CD14-positive monocyte (primary cell): ENCODE results near the gene BSN. TPM values are rescaled to one million over a fixed set of nuclear protein-coding genes. Genes with fewer than 3 reads are reported as not detected.

Experiments
- DNase-seq, 3 donors: peaks; one replicate each; pipeline ENCODE4 v3.0.0-alpha.2; 2011 to 2022
- H2AFZ ChIP-seq: 2 replicates; pipeline ENCODE4 v1.6.0; 2012; ENCODE audit warnings: mild to moderate bottlenecking, low read depth, low read length, inconsistent platforms; ENCODE audit not compliant: insufficient read depth, poor library complexity, severe bottlenecking
- H3K27ac ChIP-seq, 2 donors: 1 replicate in 1 of 2; 2 replicates in 1 of 2; pipeline ENCODE4 v1.5.1; 2012 to 2013; ENCODE audit warnings: low read length in 2 of 2, control low read depth in 1 of 2, inconsistent platforms in 1 of 2, low read depth in 1 of 2, mild to moderate bottlenecking in 1 of 2
- H3K27me3 ChIP-seq, 2 donors: one replicate each; pipeline versions ENCODE4 v1.6.0 to v1.6.1; 2011 to 2013; ENCODE audit warnings: low read length in 2 of 2; ENCODE audit not compliant: control insufficient read depth in 2 of 2, insufficient read depth in 2 of 2
- H3K36me3 ChIP-seq, 2 donors: replicated peaks in 1 of 2; 1 replicate in 1 of 2; 2 replicates in 1 of 2; pipeline versions ENCODE4 v1.5.1 to v1.6.1; 2012 to 2013; ENCODE audit warnings: low read length in 2 of 2, control low read depth in 1 of 2, inconsistent platforms in 1 of 2, mild to moderate bottlenecking in 1 of 2; ENCODE audit not compliant: insufficient read depth in 2 of 2, control insufficient read depth in 1 of 2
- H3K4me1 ChIP-seq, 2 donors: 1 replicate in 1 of 2; 2 replicates in 1 of 2; pipeline versions ENCODE4 v1.5.1 to v1.6.1; 2012 to 2013; ENCODE audit warnings: low read length in 2 of 2, control low read depth in 1 of 2, inconsistent platforms in 1 of 2, mild to moderate bottlenecking in 1 of 2, moderate library complexity in 1 of 2; ENCODE audit not compliant: insufficient read depth in 2 of 2, control insufficient read depth in 1 of 2
- H3K4me2 ChIP-seq: replicated peaks from 2 replicates; pipeline ENCODE3; 2012; ENCODE audit warnings: low read length, moderate library complexity, mild to moderate bottlenecking; ENCODE audit not compliant: poor library complexity, severe bottlenecking; ENCODE audit errors: extremely low read depth
- H3K4me3 ChIP-seq, 3 experiments: fragments of 200-600 bp in 1 of 3; sonication (generic) in 1 of 3; replicated peaks in 1 of 3; 1 replicate in 2 of 3; 2 replicates in 1 of 3; pipeline ENCODE4 v1.5.1; 2011 to 2013; ENCODE audit warnings: low read length in 3 of 3, mild to moderate bottlenecking in 3 of 3, control low read depth in 2 of 3, low read depth in 2 of 3, inconsistent platforms in 1 of 3, moderate library complexity in 1 of 3
- H3K79me2 ChIP-seq: 2 replicates; pipeline ENCODE4 v1.6.0; 2012; ENCODE audit warnings: mild to moderate bottlenecking, control low read depth, inconsistent platforms, low read length, moderate library complexity; ENCODE audit not compliant: insufficient read depth
- H3K9ac ChIP-seq: 2 replicates; pipeline ENCODE4 v1.6.0; 2017; ENCODE audit warnings: low read length, mild to moderate bottlenecking; ENCODE audit not compliant: insufficient read depth, poor library complexity, severe bottlenecking
- H3K9me3 ChIP-seq, 2 donors: replicated peaks in 1 of 2; 1 replicate in 1 of 2; 2 replicates in 1 of 2; pipeline versions ENCODE4 v1.5.1 to v1.6.1; 2012 to 2013; ENCODE audit warnings: low read length in 2 of 2, control low read depth in 1 of 2; ENCODE audit not compliant: control insufficient read depth in 1 of 2, insufficient read depth in 1 of 2
- H4K20me1 ChIP-seq: 2 replicates; pipeline ENCODE4 v1.6.0; 2012; ENCODE audit warnings: mild to moderate bottlenecking, low read length, control low read depth, moderate library complexity; ENCODE audit not compliant: insufficient read depth
- H3K27ac Mint-ChIP-seq, 7 donors: one replicate each; pipeline ENCODE4 v1.8.0; 2020; ENCODE audit warnings: mild to moderate bottlenecking in 7 of 7, mixed read lengths in 7 of 7, moderate library complexity in 6 of 7, inconsistent platforms in 2 of 7
- H3K27me3 Mint-ChIP-seq, 3 donors: one replicate each; pipeline ENCODE4 v1.8.0; 2021 to 2022; ENCODE audit warnings: low read depth in 3 of 3, mild to moderate bottlenecking in 3 of 3, mixed read lengths in 3 of 3, moderate library complexity in 3 of 3, inconsistent platforms in 1 of 3
- H3K36me3 Mint-ChIP-seq, 2 donors: one replicate each; pipeline ENCODE4 v1.8.0; 2020; ENCODE audit warnings: mixed read lengths in 2 of 2, inconsistent platforms in 1 of 2, mild to moderate bottlenecking in 1 of 2
- H3K4me1 Mint-ChIP-seq: one replicate; pipeline ENCODE4 v1.8.0; 2020; ENCODE audit warnings: mild to moderate bottlenecking, mixed read lengths
- H3K4me3 Mint-ChIP-seq, 2 donors: one replicate each; pipeline ENCODE4 v1.8.0; 2020; ENCODE audit warnings: mild to moderate bottlenecking in 2 of 2, mixed read lengths in 2 of 2, moderate library complexity in 1 of 2
- H3K9me3 Mint-ChIP-seq, 7 donors: one replicate each; pipeline ENCODE4 v1.8.0; 2020 to 2022; ENCODE audit warnings: mixed read lengths in 7 of 7, mild to moderate bottlenecking in 6 of 7, moderate library complexity in 6 of 7, inconsistent platforms in 2 of 7
- WGBS: methylation state at CpG from one replicate; pipeline ENCODE4 v1.1.5; 2013; ENCODE audit warnings: missing lambda C conversion rate; ENCODE audit not compliant: insufficient coverage; 5-methylcytosine and 5-hydroxymethylcytosine counted together
- intact Hi-C, 2 donors: fragments of 100-400 bp; cut with micrococcal nuclease; formaldehyde crosslinking; loops; one replicate each; pipeline versions ENCODE4 v1.15.0 to v1.15.1; 2023
- polyA plus RNA-seq, 3 donors: library from polyadenylated mRNA; depleted of rRNA in 1 of 3; unstranded in 2 of 3; stranded (reverse) in 1 of 3; fragments of 300-500 nt in 2 of 3; fragments of >200 nt in 1 of 3; fragmentation: Illumina TruSeq in 2 of 3; gene quantifications; 1 replicate in 2 of 3; 2 replicates in 1 of 3; pipeline ENCODE4 v1.2.3, GENCODE V29; 2012 to 2021
- TF ChIP-seq, protein P1 (sequence below): fragments of 200-600 bp; IDR thresholded peaks from one replicate; pipeline ENCODE4 v1.8.0; 2022; ENCODE audit warnings: antibody characterized with exemption, mild to moderate bottlenecking

BSN gene
- polyA plus RNA-seq, 3 donors = not detected

DNA sequence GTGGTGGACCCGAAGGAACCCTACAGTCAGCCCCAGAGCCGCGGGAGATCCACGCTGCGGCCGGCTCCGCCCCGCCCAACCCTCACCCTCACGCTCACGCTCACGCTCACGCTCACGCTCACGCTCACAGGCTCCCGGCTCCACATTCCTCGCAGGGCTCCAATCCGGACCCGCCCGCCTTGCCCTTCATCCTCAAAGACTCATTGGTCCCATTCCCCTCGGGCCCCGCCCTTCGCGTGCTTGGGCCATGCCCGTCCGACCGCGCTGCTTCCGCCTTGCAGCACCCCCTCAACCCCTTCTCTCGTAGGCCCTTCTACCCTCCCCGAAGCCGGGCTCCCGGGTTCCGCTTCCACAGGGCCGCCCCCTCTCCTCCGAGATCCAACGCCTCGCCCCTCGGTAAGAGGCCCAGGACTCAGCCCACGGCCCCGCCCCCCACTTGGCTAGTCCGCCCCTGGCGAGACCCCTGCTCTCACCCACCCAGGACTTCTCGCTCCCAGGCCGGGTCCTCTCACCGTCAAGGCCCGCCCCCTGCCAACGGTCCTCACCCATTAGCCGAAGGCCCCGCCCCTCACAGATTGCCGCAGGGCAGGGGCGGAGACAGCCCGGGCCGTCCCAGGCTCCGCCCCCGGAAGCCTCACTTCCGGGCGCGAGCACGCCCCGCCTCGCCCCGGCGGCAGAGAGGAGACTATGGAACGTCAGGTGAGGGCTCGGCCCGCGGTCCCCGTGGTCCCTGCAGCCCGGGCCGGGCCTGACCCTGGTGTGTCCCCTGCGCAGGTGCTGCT, 119.6 kb downstream of the BSN start, which contains the start of gene APEH:
TSS of gene APEH (plus strand) at position 637 of the 782 bp plus-strand sequence. CDS start at position 688, 51 bp downstream.
- H2AFZ ChIP-seq = peak within 1 kb of the TSS; percentile 80
- peaks cover 0 to 10% (median 3%) of the 10 kb centered on the region in 7 donors for H3K9me3 Mint-ChIP-seq
- peak within 1 kb of the TSS; percentile 84 to 91 for H3K4me3 Mint-ChIP-seq
- WGBS = under 1% methylated on average over 70 of the region's 71 CpGs
- H3K36me3 Mint-ChIP-seq = peaks cover 31 to 35% of the 10 kb centered on the region in 2 donors
- H3K4me1 Mint-ChIP-seq = peaks cover 28% of the 10 kb centered on the region
- peak within 1 kb of the TSS; percentile 96 to 97 for H3K27ac ChIP-seq
- peaks cover 34% of the 10 kb centered on the region in 2 donors for H3K36me3 ChIP-seq
- H3K27me3 ChIP-seq = no peaks in the 10 kb centered on the region
- peaks cover 4 to 10% (median 6%) of the 10 kb centered on the region in 3 donors for H3K27me3 Mint-ChIP-seq
- intact Hi-C loops = loop anchor here (1.0 to 10.0 kb wide), 4 partner anchors 51 to 202 kb away; partner anchors contain the start of genes GMPPB (in 2 of the 2) and DAG1 (in 1 of the 2)
- peaks cover 0 to 6% of the 10 kb centered on the region in 2 donors for H3K9me3 ChIP-seq
- peak within 1 kb of the TSS; percentile 93 to 99 (median 98) for H3K27ac Mint-ChIP-seq
- peaks cover 17 to 21% of the 10 kb centered on the region in 2 donors for H3K4me1 ChIP-seq
- H4K20me1 ChIP-seq = peaks cover 26% of the 10 kb centered on the region
- peak within 1 kb of the TSS; percentile 63 to 82 (median 74) for H3K4me3 ChIP-seq
- TF ChIP-seq, protein P1, sequence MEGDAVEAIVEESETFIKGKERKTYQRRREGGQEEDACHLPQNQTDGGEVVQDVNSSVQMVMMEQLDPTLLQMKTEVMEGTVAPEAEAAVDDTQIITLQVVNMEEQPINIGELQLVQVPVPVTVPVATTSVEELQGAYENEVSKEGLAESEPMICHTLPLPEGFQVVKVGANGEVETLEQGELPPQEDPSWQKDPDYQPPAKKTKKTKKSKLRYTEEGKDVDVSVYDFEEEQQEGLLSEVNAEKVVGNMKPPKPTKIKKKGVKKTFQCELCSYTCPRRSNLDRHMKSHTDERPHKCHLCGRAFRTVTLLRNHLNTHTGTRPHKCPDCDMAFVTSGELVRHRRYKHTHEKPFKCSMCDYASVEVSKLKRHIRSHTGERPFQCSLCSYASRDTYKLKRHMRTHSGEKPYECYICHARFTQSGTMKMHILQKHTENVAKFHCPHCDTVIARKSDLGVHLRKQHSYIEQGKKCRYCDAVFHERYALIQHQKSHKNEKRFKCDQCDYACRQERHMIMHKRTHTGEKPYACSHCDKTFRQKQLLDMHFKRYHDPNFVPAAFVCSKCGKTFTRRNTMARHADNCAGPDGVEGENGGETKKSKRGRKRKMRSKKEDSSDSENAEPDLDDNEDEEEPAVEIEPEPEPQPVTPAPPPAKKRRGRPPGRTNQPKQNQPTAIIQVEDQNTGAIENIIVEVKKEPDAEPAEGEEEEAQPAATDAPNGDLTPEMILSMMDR = no peak
- peak within 1 kb of the TSS; percentile 81 for H3K4me2 ChIP-seq
- H3K9ac ChIP-seq = peak within 1 kb of the TSS; percentile 92
- DNase-seq = peak; percentile 98 to 99 (median 99)
- peaks cover 13% of the 10 kb centered on the region for H3K79me2 ChIP-seq

DNA sequence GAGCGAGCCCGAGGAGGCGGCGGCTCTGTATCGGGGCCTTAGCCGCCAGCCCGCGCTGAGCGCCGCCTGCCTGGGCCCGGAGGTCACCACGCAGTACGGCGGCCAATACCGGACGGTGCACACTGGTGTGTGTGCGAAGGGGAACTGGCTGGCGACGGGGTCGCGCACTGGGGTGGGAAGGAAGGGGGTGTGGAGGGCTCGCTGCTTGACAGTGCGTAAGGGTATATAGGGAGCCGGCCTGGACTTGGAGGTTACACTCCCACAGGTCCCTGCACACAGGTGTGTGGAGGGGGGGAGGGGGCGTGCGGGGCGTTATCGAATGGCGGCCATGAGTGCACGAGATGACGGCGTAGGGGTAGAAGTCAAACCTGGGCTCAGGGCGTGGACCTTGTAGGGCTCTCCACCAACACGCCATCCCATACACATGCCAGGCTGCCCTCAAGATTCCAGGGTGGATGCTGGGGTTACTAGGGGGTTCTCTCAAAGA, 120.3 kb downstream of the BSN start:
- Mint-ChIP-seq H3K27me3 (peaks cover 1 to 7% (median 6%) of the 10 kb centered on the region in 3 donors), H3K4me3 (peak overlapping the region; percentile 84 to 85), H3K9me3 (peaks cover 0 to 10% (median 3%) of the 10 kb centered on the region in 7 donors), H3K4me1 (peaks cover 28% of the 10 kb centered on the region), H3K27ac (peak overlapping the region in 5 of 7 donors; percentile 43 to 99 (median 97)), H3K36me3 (peaks cover 34 to 41% of the 10 kb centered on the region in 2 donors)
- Histone ChIP-seq H3K27ac (peak overlapping the region; percentile 9 to 97), H3K79me2 (peaks cover 13% of the 10 kb centered on the region), H3K27me3 (no peaks in the 10 kb centered on the region), H3K4me3 (peak overlapping the region; percentile 63 to 82 (median 74)), H4K20me1 (peaks cover 26% of the 10 kb centered on the region), H3K4me2 (peak overlapping the region; percentile 81), H3K36me3 (peaks cover 40% of the 10 kb centered on the region in 2 donors), H2AFZ (peak overlapping the region; percentile 80), H3K9me3 (peaks cover 0 to 6% of the 10 kb centered on the region in 2 donors), H3K9ac (peak overlapping the region; percentile 92), H3K4me1 (peaks cover 17 to 21% of the 10 kb centered on the region in 2 donors)
- DNase-seq = no peak
- TF ChIP-seq, protein P1 = no peak
- WGBS = 0% methylated on average over 22 of the region's 34 CpGs
- intact Hi-C loops = loop anchor here (1.0 to 10.0 kb wide), 4 partner anchors 50 to 202 kb away; partner anchors contain the start of genes GMPPB (in 2 of the 2) and DAG1 (in 1 of the 2)
